ENCODE data around the gene TMEM212. TPM values are rescaled to one million over a fixed set of nuclear protein-coding genes. Genes with fewer than 3 reads are reported as not detected.

Gene TMEM212
- total RNA-seq, 2 donors from 2014 or later = not detected

- Histone ChIP-seq H3K27ac (no peak overlapping the region), H3K9me3 (no peaks in the 10 kb centered on the region), H3K4me1 (peaks cover 0 to 14% of the 10 kb centered on the region in 2 donors), H3K4me3 (no peak overlapping the region), H3K36me3 (no peaks in the 10 kb centered on the region), H3K27me3 (no peaks in the 10 kb centered on the region)
- TF ChIP-seq, protein P1, sequence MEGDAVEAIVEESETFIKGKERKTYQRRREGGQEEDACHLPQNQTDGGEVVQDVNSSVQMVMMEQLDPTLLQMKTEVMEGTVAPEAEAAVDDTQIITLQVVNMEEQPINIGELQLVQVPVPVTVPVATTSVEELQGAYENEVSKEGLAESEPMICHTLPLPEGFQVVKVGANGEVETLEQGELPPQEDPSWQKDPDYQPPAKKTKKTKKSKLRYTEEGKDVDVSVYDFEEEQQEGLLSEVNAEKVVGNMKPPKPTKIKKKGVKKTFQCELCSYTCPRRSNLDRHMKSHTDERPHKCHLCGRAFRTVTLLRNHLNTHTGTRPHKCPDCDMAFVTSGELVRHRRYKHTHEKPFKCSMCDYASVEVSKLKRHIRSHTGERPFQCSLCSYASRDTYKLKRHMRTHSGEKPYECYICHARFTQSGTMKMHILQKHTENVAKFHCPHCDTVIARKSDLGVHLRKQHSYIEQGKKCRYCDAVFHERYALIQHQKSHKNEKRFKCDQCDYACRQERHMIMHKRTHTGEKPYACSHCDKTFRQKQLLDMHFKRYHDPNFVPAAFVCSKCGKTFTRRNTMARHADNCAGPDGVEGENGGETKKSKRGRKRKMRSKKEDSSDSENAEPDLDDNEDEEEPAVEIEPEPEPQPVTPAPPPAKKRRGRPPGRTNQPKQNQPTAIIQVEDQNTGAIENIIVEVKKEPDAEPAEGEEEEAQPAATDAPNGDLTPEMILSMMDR (IDR thresholded peaks at IDR 0.05) = no peak
- DNase-seq (ENCODE audit: low spot score) = no peak
Observed at GRCh38 chr3:171847595-171848259, 4.6 kb downstream of the TMEM212 start.

GRCh38 chr3:171849617-171850319, 6.6 kb downstream of the TMEM212 start:
- Histone ChIP-seq H3K4me1 (peaks cover 0 to 6% of the 10 kb centered on the region in 2 donors), H3K4me3 (no peak overlapping the region), H3K27me3 (no peaks in the 10 kb centered on the region), H3K27ac (no peak overlapping the region), H3K9me3 (peaks cover 0 to 11% of the 10 kb centered on the region in 2 donors), H3K36me3 (no peaks in the 10 kb centered on the region)
- DNase-seq (ENCODE audit: low spot score) = no peak
- TF ChIP-seq, protein P1 (IDR thresholded peaks at IDR 0.05) = no peak

DNA sequence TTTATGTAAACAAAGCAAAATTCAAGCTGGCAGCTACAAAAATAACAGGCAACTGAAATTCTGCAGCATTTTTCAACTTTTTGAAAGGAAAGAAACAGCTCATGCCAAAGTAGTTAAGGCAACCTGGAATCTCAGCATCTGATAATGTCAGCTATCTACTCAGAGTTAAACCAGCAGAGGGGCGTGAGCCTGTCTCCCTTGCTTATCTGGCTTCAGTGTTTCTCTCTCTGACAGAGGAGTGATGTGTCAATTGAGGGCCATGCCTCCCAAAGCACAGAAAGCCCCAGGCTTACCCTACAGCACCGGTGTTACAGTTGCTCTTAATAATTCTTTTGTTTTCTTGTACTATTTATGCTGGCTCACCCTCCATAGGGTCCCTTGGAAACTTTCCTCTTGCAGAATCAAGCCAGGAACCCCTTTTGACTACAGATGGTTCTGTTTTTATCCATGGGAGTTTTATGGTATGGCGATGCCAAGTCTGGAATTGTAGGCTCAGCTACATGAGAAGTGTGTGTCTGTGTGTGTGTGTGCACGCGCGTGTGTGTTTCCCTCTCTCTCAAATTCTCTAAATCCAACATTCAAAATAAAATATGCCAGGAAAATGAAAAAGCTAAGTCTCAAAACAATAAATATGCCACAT, 7.3 kb downstream of the TMEM212 start:
- H3K36me3 ChIP-seq = no peaks in the 10 kb centered on the region
- peaks cover 0 to 6% of the 10 kb centered on the region in 2 donors for H3K4me1 ChIP-seq
- DNase-seq (ENCODE audit: low spot score) = no peak

DNA sequence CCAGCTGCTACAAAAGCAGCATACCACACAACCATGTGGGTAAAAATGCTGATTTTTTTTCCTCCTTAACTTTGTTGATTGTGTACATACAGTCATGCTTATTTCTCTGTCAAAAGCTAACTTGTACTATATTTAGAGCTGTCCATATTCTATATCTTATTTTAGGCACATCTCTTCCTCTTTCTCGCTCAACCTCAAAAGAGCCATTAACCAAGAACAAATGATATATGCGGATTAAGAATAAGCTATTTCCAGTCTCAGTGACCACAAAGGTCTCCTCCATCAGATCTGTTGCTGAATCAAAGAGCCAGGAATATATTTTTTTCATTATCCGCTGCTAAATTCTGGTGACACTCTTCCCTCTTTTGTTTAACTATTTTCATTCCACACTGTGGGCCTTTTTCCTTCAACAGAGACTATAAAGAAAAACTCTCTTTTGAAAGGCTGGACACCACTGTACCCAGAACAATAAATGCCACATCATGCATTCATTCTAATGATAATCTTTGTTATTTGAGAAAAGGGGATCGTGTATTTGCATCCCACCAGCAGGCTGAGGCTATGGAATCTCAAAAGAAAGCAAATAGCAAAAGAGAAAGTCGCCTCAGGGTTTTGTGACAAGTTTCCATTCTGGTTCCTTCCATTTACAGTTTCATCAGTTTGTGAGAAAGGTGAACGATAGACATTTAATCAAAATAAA, 8.0 kb downstream of the TMEM212 start:
- Histone ChIP-seq H3K9me3 (peaks cover 0 to 19% of the 10 kb centered on the region in 2 donors), H3K4me3 (no peak overlapping the region), H3K4me1 (peaks cover 0 to 6% of the 10 kb centered on the region in 2 donors), H3K36me3 (no peaks in the 10 kb centered on the region), H3K27ac (no peak overlapping the region), H3K27me3 (no peaks in the 10 kb centered on the region)
- DNase-seq (ENCODE audit: low spot score) = no peak
- TF ChIP-seq, protein P1 (IDR thresholded peaks at IDR 0.05) = no peak

More for the DNA sequence above, 7.3 kb downstream of the TMEM212 start:
- Histone ChIP-seq H3K4me3 (no peak overlapping the region), H3K27ac (no peak overlapping the region), H3K27me3 (no peaks in the 10 kb centered on the region), H3K9me3 (peaks cover 0 to 18% of the 10 kb centered on the region in 2 donors)
- TF ChIP-seq, protein P1 (IDR thresholded peaks at IDR 0.05) = no peak

GRCh38 chr3:171851660-171852058, 8.5 kb downstream of the TMEM212 start:
- Histone ChIP-seq H3K4me1 (peaks cover 0 to 6% of the 10 kb centered on the region in 2 donors), H3K36me3 (no peaks in the 10 kb centered on the region), H3K4me3 (no peak overlapping the region), H3K27ac (no peak overlapping the region), H3K9me3 (peaks cover 0 to 19% of the 10 kb centered on the region in 2 donors), H3K27me3 (no peaks in the 10 kb centered on the region)
- TF ChIP-seq, protein P1 (IDR thresholded peaks at IDR 0.05) = no peak
- no peak for DNase-seq (ENCODE audit: low spot score)

All from right atrium auricular region (tissue), 2 donors.